ENCODE measurements around the gene PAX5. TPM values are rescaled to one million over a fixed set of nuclear protein-coding genes. Genes with fewer than 3 reads are reported as not detected.

Gene PAX5
- total RNA-seq, 1 experiment from 2014 or later = not detected

GRCh38 chr9:36987891-36988290 lies 46.2 kb downstream of the PAX5 start:
- ChIA-PET CTCF (interaction anchor here (1.9 to 2.4 kb wide), 2 partner anchors 113 to 115 kb away, joined by 8 to 10 read pairs; no protein-coding TSS in a partner anchor), POLR2A (ENCODE audit: unreplicated experiment) (no interaction called here)
- Histone ChIP-seq H3K9me3 (ENCODE audit: insufficient read depth, low read depth) (no peaks in the 10 kb centered on the region), H4K20me1 (ENCODE audit: insufficient read depth) (no peaks in the 10 kb centered on the region), H3K27me3 (ENCODE audit: insufficient read depth, low read depth) (no peaks in the 10 kb centered on the region), H3K4me3 (no peak overlapping the region), H2AFZ (no peak overlapping the region), H3K79me2 (ENCODE audit: low read depth) (no peaks in the 10 kb centered on the region), H3F3A (ENCODE audit: insufficient read depth, low read depth) (no peaks in the 10 kb centered on the region), H3K4me2 (no peak overlapping the region; the same call in 1 of the 2 replicates), H3K4me1 (replicated peaks; ENCODE audit: insufficient read depth) (no peaks in the 10 kb centered on the region), H3K36me3 (ENCODE audit: low read depth) (no peaks in the 10 kb centered on the region), H3K27ac (no peak overlapping the region), H3K9me2 (ENCODE audit: insufficient read depth) (no peaks in the 10 kb centered on the region)
- no TSS peak for BruUV-seq (replicated peaks)
- no peak for TF ChIP-seq EZH2 (IDR thresholded peaks at IDR 0.05; ENCODE audit: low read depth)
- no peak for TF ChIP-seq CTCF (conservative IDR thresholded peaks at IDR 0.05)
- intact Hi-C loops (cut with micrococcal nuclease; ENCODE audit: unreplicated experiment) = loop anchor here (2.0 kb wide), 1 partner anchor 189 kb away; no protein-coding TSS in a partner anchor
- peak in 1 of 2 experiments; percentile 22 for DNase-seq

GRCh38 chr9:36987409-36987808 lies 46.7 kb downstream of the PAX5 start:
- Histone ChIP-seq H3K4me2 (no peak overlapping the region), H3K9me3 (ENCODE audit: insufficient read depth, low read depth) (no peaks in the 10 kb centered on the region), H3K79me2 (ENCODE audit: low read depth) (no peaks in the 10 kb centered on the region), H3K9me2 (ENCODE audit: insufficient read depth) (no peaks in the 10 kb centered on the region), H4K20me1 (ENCODE audit: insufficient read depth) (no peaks in the 10 kb centered on the region), H3K27ac (no peak overlapping the region), H3K27me3 (ENCODE audit: insufficient read depth, low read depth) (no peaks in the 10 kb centered on the region), H3F3A (ENCODE audit: insufficient read depth, low read depth) (no peaks in the 10 kb centered on the region), H3K4me3 (no peak overlapping the region), H3K36me3 (ENCODE audit: low read depth) (no peaks in the 10 kb centered on the region), H2AFZ (no peak overlapping the region), H3K4me1 (replicated peaks; ENCODE audit: insufficient read depth) (no peaks in the 10 kb centered on the region)
- TF ChIP-seq EZH2 (IDR thresholded peaks at IDR 0.05; ENCODE audit: low read depth) (no peak), CTCF (conservative IDR thresholded peaks at IDR 0.05) (no peak)
- POLR2A ChIA-PET (ENCODE audit: unreplicated experiment) = no interaction called here
- intact Hi-C loops (cut with micrococcal nuclease; ENCODE audit: unreplicated experiment) = no loop called here
- no peak for DNase-seq
- CTCF ChIA-PET = interaction anchor here (1.9 to 2.4 kb wide), 2 partner anchors 113 to 114 kb away, joined by 8 to 10 read pairs; no protein-coding TSS in a partner anchor
- no TSS peak for BruUV-seq (replicated peaks)

- Histone ChIP-seq H3K27me3 (ENCODE audit: insufficient read depth, low read depth) (no peaks in the 10 kb centered on the region), H3K9me2 (ENCODE audit: insufficient read depth) (no peaks in the 10 kb centered on the region), H3K27ac (no peak overlapping the region), H3K4me1 (replicated peaks; ENCODE audit: insufficient read depth) (no peaks in the 10 kb centered on the region), H3K4me3 (no peak overlapping the region), H2AFZ (no peak overlapping the region), H3F3A (ENCODE audit: insufficient read depth, low read depth) (no peaks in the 10 kb centered on the region), H3K79me2 (ENCODE audit: low read depth) (no peaks in the 10 kb centered on the region), H3K4me2 (no peak overlapping the region), H3K36me3 (ENCODE audit: low read depth) (no peaks in the 10 kb centered on the region), H4K20me1 (ENCODE audit: insufficient read depth) (no peaks in the 10 kb centered on the region), H3K9me3 (ENCODE audit: insufficient read depth, low read depth) (no peaks in the 10 kb centered on the region)
- BruUV-seq (replicated peaks) = no TSS peak
- intact Hi-C loops (cut with micrococcal nuclease; ENCODE audit: unreplicated experiment) = no loop called here
- no peak for TF ChIP-seq EZH2 (IDR thresholded peaks at IDR 0.05; ENCODE audit: low read depth)
- no peak for TF ChIP-seq CTCF (conservative IDR thresholded peaks at IDR 0.05)
- ChIA-PET CTCF (interaction anchor here (0.6 kb wide), 1 partner anchor 80 kb away, joined by 3 read pairs; no protein-coding TSS in a partner anchor), POLR2A (ENCODE audit: unreplicated experiment) (no interaction called here)
- DNase-seq = no peak
Observed at GRCh38 chr9:36986468-36987408, 47.3 kb downstream of the PAX5 start.
